Measurements from ENCODE around the gene LYZ.

Gene LYZ

GRCh38 chr12:69386921-69387320, 38.7 kb downstream of the LYZ start:
- DNase-seq (ENCODE audit: low read depth in 2 of 2): no peak

DNA sequence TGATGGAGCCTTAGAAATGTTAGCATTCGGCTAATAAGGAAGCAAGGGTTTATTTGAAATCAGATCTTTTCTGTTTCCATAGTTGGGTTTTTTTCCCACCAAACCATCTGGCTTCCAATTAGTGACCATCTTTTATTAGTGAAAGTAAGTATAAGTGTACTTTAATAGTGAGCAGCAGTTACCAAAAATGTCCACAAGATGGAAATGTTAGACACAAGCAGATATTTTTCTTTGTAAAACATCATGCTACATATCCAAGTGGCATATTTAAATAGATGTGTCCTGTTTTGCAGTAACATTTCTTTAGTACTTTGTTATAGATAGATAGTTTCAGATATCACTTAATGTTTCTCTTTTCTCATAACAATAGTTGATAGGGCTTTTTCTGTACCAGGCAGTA, 40.2 kb downstream of the LYZ start:
- peak; percentile 44 to 57 for DNase-seq (ENCODE audit: low read depth in 2 of 2)

GRCh38 chr12:69389831-69390230, 41.6 kb downstream of the LYZ start:
- DNase-seq (ENCODE audit: low read depth in 2 of 2): peak; percentile 37 to 47

DNA sequence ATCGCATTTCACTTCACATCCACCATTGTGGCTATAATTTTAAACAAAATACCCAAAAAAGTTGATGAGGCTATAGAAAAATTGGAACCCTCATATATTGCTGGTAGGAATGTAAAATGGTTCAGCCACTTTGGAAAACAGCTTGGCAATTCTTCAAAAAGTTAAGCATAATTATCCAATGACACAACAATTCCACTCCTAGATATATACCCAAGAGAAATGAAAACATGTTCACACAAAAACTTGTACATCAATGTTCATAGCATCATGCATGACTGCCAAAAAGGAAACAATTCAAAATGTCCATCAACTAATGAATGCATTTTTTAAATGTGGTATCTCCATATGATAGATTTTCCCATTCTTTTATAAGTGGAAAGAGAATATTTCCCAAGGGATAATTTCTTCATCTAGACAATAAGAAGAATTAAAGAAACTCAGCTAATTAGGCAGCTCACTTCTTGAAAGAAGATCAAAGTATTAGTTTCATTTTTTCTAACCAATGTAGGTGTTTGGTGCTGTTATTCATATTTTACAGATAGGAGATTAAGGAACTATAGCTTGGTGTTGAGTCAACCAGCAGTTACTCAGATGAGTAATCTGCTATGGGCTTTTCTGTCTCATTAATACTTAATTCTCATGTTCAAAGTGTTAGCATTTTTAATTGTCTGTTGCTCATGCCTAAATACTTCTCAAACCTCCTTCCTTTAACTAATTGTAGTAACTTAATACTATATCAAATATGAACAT, 44.2 kb downstream of the LYZ start:
- DNase-seq (ENCODE audit: low read depth in 2 of 2): no peak

- no peak for DNase-seq (ENCODE audit: low read depth in 2 of 2)
Measured at GRCh38 chr12:69396041-69396440, 47.9 kb downstream of the LYZ start.

- DNase-seq (ENCODE audit: low read depth in 2 of 2): no peak
Measured at GRCh38 chr12:69396963-69397362, 48.8 kb downstream of the LYZ start.

- no peak for DNase-seq (ENCODE audit: low read depth in 2 of 2)
Measured at GRCh38 chr12:69397978-69398377, 49.8 kb downstream of the LYZ start.

DNA sequence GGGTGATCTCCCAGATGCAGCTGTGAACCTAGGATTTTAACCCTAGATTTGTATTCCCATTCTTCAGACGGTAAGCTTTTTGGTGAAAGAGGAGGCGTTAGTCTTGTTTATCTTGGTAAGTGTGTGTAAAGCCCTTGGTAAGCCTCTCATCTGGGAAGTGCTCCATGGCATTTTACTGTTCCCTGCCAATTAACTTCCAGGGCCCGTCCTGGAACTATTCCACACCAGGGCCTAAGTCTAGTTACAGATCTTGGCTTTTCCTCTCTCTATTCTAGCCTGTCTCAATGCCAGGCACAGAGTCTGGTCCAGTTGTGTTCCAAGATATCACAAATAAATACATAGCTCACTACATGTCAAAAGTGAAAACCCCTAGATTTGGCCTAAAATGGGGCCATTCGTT, 53.8 kb downstream of the LYZ start:
- DNase-seq (ENCODE audit: low read depth in 2 of 2): no peak
